Panc1 (cell line): ENCODE data around the gene KAT6B.

Source experiments
- CTCF ChIP-seq: fragments of 450-650 bp; IDR thresholded peaks from 2 replicates; pipeline ENCODE4 v1.5.1; 2017; ENCODE audit warnings: mild to moderate bottlenecking
- POLR2AphosphoS5 ChIP-seq: IDR thresholded peaks from 2 replicates; pipeline ENCODE4 v1.6.1; 2012; ENCODE audit warnings: mild to moderate bottlenecking, low read depth, low read length, moderate library complexity
- REST ChIP-seq, 2 experiments: IDR thresholded peaks; 2 replicates each; pipeline ENCODE4 v1.6.1; 2011 to 2012; ENCODE audit warnings: low read depth in 2 of 2, control low read depth in 1 of 2, low read length in 1 of 2, mild to moderate bottlenecking in 1 of 2, moderate library complexity in 1 of 2; ENCODE audit not compliant: insufficient read depth in 1 of 2
- TCF7L2 ChIP-seq: IDR thresholded peaks from 2 replicates; pipeline ENCODE4 v1.6.1; 2011; ENCODE audit warnings: mild to moderate bottlenecking, low read depth, low read length, inconsistent platforms

GRCh38 chr10:75034131-75034512 lies 207.7 kb downstream of the KAT6B start:
- TF ChIP-seq POLR2AphosphoS5 (no peak), CTCF (no peak), REST (IDR thresholded peaks at IDR 0.05; ENCODE audit: insufficient read depth in 1 of 2, low read depth in 2 of 2, low read length in 1 of 2) (no peak), TCF7L2 (no peak)
